HG03064 (cell line): ENCODE results near the gene POLR3A.

Experiments used
- ATAC-seq: cut with Tn5 transposase; IDR thresholded peaks from one replicate; pipeline ENCODE4 v1.9.1; 2021; ENCODE audit warnings: low read depth; ENCODE audit not compliant: unreplicated experiment

Gene POLR3A

DNA sequence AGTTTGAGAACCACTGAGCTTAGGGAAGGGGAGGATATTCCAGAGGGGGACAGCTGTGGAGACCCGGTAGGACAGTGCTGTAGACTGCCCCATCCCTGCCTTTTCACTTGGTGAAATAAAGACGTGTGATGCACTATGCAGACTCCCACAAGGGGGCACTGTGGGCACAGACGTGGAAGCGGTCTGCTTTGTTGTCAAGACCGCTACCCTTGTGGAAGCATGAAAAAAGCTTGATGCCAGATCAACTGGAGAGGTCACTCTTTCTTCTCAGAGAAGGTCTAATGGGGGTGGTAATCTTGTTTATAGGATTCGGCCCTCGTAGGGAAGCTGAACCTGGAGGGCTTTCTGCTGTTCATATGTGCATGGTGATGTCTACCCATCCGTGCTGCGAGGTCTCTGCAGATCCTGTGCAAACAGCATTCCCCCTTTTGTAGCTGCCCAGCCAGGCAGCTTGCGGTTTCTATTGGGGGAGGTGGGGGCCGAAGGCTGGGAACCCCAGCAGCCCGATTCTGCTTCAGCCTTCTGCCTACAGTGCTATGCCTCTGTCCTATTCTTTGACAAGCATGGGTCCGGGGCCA lies 18.1 kb upstream of the POLR3A start:
- no peak for ATAC-seq

DNA sequence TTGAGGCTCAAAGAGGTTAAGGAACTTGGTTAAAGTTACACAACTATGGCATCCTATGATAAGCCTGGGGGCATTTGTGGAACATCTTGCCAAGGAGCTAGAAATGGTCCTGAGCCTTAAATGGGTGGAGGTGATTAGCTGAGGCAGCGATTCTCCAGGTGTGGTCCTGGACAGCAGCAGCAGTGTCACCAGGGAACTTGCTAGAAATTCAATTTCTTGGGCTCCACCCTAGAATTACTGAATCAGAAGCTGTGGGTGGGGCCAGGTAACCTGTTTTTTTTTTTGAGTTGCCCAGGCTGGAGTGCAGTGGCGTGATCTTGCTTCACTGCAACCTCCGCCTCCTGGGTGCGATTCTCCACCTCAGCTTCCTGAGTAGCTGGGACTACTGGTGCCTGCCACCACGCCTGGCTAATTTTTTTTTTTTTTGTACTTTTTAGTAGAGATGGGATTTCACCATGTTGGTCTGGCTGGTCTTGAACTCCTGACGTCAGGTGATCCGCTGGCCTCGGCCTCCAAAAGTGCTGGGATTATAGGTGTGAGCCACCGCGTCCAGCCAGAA lies 17.5 kb upstream of the POLR3A start:
- ATAC-seq = no peak

DNA sequence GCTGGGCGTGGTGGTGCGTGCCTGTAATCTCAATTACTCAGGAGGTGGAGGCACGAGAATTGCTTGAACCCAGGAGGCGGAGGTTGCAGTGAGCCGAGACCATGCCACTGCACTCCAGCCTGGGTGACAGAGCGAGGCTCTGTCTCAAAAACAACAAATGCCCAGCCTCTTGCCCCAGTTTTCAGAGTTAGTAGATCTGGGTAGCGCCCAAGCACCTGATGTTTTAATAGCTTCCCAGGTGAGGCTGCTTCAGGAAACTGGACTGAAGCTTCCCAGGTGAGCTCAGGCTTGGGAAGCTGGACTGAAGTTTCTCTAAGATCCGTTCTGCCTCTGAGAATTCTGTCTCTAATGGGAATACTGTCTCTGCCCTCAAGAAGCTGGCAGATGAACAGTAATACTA lies 16.5 kb upstream of the POLR3A start:
- no peak for ATAC-seq

DNA sequence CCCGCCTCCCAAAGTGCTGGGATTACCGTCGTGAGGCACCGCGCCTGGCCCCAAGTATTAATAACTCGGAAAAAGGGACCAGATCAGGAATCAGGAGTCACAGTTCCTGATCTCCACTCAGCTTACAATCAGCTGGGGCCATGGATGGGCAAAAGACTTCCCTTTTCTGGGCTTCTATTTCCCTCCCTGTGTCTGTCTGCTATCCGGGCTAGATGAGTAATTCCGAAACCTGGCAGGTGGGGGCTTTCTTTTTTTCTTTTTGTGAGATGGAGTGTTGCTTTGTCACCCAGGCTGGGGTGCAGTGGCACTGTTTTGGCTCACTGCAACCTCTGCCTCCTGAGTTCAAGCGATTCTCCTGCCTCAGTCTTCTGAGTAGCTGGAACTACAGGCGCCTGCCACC lies 15.9 kb upstream of the POLR3A start:
- peak; percentile 76 for ATAC-seq

DNA sequence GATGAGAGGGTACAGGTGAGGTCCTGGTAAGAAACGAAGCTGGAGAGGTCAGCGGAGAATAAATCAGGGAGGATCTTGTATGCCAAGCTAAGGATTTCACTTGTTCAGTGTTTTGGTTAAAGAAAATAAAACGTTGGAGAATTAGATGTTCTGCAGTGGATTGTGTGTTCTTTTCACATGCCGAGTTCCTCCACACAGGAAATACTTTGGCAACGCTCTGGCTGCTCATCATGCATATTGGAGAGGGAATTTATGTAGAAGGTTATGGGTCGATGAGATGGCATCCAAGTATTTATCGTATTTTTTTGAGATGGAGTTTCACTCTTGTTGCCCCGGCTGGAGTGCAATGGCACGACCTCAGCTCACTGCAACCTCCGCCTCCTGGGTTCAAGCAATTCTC lies 15.4 kb upstream of the POLR3A start:
- no peak for ATAC-seq

DNA sequence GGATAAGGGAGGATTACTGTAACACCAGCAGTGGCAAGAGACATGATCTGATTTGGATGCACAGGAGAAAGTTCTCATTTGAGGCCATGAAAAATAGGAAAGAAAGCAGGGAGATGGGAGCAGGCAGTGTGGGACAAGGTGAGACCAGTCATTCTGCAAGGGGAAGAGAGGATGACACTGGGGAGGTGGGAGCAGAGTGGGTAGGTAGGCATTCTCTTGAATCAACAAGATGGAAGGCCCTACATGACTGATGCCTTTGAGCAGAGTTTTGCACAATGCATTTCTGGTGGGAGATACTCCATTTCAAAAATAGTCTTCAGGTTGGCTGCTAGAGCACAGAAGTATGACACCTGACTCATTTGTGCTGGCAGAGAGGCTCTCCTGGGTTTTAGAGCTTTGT lies 14.9 kb upstream of the POLR3A start:
- ATAC-seq = no peak

DNA sequence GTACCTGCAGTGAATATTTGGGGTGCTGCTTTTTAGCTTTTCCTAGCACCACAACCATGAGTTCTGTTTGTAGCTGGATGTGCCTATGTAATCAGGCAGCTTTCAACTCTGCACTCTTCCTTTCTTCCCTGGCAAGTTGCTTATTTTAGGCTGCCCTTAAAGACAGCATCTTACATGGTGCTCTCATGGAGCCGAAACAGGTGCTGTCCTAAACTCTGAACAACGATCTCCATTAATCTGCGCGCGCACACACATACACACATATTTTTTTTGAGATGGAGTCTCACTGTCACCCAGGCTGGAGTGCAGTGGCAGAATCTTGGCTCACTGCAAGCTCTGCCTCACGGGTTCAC lies 13.4 kb upstream of the POLR3A start:
- ATAC-seq = no peak

DNA sequence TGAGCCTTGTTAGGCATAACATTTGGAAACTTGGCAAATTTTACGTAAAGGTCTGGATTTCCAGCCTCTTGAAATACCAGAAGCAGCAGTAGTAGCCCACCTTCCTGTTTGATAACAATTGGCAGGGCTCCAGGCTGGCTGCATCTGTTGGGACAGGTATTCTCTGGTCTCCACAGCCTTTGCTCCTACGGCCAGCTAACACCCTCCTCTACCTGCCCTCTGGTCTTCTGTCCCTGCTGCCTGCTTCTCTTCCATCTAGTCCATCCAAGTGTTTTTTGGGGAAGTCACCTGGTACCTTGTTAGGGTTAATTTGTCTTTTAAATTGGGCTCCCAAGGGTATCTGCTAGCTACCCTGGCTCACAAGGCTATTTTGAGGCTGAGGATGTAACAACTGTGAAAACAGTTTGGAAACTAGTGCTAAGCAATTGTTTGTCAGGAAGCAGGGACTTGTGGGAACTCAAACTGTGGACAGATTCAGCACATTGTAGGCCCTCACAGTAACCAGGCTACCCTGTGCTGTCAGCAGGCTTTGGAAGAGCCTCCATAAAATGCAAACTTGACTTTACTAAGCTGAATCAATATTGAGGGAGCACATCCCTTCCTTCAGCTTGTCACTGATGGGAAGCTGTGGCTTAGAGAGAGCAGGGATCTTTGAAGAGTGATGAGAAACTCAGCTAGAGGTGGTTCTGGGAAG lies 12.9 kb upstream of the POLR3A start:
- ATAC-seq = no peak

DNA sequence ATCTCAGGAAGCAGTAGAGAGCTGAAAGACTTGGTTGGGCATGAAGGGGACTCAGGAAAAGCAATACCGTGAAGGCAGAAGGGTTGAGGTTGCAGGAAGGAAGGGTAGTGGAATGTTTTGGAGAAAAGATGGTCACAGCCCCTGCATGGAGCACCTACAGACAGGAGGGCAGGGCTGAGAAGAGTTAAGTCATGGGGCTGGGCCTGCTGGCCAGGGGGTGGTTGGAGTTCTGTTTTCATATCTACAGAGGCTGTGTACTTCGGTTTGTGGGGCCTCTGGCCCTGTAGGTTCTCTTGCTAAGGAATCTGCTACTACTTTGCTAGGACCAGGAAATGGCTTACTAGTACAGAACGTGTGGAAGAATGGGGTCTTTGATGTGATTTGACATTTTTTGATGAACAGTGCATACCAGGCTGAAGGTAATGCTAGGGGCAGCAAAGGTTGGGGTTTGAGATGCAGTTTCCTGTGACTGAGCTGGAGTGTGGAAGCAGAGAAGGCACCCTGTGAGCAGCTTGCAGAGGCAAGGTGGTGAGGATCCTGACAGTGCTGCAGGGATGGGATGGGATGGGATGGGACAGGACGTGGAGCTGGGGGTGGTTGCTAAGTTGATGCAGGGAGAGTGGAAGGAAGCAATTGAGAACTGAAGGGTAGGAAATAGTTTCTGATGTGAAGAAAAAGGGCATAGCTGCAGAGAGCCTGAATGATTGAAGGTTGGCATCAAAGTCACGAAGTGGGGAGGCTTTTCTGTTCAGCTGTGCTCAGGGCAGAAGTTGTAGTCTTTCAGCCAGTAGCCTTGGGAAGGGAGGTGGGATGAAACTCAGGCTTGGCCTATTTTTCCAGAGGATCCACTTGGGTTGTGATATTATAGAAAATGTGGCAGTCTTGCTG lies 12.1 kb upstream of the POLR3A start:
- no peak for ATAC-seq

DNA sequence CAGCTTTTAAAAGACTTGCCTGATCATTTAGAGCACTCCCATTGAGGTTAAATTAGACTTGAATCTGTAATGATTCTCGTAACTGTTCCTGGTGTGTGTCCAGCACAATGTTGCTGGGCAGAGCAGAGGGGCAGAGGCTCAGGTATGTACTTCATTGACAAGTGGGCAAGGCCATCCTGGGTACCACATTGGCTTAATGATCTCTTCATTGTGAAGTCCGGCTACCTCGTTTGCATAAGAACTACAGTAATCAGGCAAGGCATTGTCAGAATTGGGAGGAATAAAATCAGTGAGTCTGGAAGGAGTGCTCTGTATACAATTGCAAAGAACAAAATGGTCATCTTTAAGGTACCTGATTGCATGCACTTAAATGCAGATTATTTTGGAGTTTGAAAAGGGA lies 10.4 kb upstream of the POLR3A start:
- ATAC-seq = no peak

DNA sequence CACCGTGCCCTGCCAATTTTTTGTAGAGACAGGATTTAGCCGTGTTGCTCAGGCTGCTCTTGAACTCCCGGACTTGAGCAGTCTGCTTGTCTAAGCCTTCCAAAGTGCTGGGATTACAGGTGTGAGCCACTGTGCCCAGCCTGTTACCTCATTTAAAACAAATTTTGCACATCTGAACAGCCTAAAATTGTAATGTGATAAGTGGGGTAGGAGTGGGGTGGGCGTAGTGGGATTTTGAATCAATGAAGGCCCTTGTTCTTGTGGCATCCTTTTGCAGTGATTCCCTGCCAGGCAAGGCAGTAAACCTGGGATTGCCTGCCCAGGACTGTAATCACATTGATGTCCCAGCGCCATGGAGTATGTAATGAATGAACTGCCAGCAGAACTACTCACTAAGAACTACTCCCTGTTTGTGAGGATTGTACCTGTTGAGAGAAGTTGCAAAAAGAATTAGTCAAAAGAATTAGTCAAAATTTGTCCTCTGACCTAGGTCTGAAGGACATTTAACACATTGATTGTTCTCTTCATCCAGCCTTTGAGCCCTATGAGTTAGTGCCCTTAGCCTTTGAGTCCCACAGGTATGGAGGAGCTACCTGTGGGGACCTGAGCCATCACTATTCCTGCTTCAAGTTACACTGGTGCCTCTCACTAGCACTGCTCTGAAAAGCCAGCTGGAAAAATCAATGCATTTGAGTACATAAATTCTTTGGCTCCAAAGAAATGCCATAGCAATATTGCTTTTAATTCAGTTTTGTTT lies 9.7 kb upstream of the POLR3A start:
- no peak for ATAC-seq

DNA sequence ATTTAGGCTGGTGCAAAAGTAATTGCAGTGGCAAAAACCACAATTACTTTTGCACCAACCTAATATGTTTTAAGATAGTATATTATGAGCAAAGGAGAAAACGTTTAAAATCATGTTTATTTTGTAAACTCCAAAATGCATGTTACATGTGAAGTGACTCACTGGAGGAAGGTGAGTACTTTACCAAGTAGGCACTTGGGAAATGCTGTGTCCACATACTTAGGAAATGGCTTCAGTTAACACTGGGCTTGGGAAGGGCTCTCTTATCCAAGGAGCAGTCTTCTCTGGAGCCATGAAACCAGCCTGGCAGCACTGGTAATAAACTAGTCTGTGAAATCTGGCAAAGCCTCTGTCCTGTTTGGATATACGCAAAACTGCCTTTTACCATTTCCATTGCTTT lies 8.8 kb upstream of the POLR3A start:
- no peak for ATAC-seq

DNA sequence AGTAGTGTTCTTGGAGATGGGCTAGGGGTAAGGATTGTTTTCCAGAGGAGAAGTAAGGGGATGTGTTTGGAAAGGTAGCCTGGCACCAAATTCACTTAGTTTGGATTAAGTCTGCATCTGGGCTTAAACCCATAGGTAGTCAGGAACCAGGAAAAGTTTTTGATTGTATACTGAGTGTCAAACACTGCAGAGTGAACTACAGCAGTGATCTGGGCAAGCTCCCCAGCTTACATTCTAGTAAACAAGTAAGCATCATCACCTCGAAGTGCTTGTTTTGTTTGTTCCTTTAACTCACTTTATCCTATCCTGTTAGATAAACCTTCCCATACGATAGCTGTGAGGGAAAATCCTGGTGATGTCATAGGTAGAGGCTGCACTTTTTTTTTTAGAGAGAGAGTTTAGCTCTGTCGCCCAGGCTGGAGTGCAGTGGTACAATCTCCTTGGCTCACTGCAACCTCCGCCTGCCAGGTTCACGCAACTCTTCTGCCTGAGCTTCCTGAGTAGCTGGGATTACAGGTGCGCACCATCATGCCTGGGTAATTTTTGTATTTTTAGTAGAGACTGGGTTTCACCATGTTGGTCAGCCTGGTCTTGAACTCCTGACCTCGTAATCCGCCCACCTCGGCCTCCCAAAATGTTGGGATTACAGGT lies 6.7 kb upstream of the POLR3A start:
- ATAC-seq = no peak

DNA sequence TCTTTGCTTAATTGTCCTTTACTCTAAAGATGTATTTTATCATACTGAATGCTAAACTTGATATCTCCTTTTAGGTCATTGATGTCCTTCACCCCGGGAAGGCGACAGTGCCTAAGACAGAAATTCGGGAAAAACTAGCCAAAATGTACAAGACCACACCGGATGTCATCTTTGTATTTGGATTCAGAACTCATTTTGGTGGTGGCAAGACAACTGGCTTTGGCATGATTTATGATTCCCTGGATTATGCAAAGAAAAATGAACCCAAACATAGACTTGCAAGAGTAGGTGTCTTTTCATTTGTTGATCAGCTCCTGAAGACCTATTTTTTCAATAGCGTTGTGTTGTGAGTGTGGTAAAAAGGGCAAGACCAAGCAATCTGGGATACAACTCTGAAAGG lies 6.1 kb upstream of the POLR3A start:
- no peak for ATAC-seq

DNA sequence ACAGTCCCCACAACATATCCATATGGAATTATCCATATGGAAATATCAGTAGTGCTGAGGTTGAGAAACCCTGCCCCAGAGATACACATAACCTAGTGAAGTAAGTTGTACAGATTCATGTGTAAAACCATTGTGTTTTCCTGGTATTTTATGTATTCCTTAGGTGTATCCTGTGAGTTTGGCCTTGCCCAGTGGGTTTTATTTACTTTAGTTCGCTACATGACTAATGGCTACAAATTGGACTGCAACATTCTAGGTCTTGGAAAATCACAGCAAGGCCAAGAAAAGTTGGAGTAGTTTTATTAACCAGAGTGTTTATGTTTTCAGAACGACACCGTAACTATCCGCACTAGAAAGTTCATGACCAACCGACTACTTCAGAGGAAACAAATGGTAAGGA lies 5.7 kb upstream of the POLR3A start:
- ATAC-seq = no peak

DNA sequence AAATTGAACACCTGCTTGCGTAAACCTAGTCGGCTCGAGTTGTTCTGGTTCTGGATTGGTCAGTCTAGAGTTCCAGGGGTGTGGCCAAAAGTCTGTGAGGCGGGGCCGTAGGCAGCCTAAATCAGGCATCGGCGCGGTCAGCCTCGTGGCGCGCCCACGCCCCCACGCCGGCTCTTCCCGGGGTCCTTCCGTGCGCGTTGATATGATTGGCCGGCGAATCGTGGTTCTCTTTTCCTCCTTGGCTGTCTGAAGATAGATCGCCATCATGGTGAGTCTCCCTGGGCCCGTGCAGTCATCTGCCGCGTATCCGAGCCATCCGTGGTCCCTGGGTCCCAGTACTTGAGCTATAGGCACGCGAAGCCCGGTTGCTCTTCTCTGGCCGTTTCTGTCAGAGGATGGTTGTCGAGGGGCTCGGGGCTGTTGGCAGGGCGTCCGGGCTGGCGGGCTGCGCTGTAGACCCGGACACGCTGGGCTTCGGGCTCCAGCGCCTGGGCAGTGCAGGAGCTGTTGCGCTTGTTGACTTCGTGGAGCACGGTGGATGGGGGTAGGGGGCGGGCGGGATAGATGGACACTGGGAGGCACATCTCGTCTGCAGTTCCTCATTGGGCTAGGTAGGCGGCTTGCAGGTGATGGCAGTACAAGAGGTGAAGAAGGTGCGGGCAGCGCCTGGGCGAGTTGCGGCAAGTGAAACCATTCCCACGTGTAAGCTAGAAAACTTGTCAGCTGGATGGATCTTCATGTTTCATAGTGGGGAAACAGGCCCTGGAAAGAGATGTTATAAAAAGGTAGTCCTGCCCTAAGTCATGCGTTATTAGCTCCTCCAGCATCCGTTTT lies 4.5 kb upstream of the POLR3A start, which contains the start of gene RPS24:
Gene RPS24 (plus strand): TSS at position 227 of the 834 bp plus-strand sequence. CDS start 39 bp downstream, at position 266.
- ATAC-seq = peak; percentile 81

DNA sequence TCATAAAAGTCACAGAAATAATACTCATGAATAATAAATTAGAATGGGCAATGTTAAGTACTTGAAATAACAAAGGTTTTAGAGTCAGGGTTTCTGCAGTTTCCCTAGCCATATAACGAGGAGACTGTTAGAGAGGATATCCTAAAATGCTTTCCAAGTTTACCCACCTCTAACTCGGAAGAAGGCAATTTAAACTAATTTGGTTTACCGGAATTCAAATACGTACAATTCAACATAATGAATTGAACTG lies 4.0 kb upstream of the POLR3A start:
- ATAC-seq = no peak

DNA sequence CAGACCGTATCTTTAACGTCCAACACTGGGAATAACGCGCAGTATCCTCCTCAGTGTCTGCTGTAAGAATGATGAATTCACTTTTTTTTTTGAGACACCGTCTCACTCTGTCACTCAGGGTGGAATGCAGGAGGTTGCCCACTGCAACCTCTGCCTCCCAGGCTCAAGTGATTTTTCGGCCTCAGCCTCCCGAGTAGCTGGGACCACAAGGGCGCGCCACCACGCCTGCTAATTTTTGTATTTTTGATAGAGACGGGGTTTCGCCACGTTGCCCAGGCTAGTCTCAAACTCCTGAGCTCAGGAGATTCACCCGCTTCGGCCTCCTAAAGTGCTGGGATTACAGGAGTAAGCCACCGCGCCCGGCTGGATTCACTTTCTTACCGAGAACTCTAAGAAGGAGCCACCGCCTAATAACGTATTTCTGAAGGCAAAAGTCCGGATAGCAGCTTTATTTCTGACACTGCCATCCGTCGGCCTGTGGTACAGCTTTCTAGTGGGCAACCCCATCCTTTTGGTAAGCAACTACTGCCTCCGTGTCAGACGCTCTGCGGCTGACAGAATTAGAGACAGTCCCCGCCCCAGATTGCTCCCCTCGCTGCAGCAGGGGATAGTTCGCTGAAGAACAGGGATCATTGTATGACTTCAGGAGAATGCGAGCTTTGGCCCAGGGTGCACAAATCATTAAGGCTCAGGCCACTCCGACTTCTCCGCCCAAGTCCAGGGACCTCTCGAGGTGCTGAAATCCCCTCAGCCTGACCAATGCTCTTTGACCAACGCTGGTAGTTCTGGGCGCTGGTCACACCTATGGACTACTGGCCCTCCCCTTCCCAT lies 662 bp downstream of the POLR3A start:
- no peak for ATAC-seq
